GM18508 (cell line): ENCODE results near the gene TAAR9.
A peak's percentile ranks its signal among the peaks of the same experiment; 100 is the strongest.

ENCODE experiments used
- ATAC-seq: cut with Tn5 transposase; IDR thresholded peaks from one replicate; pipeline ENCODE4 v1.9.1; 2021; ENCODE audit warnings: moderate number of reproducible peaks; ENCODE audit not compliant: insufficient read depth, unreplicated experiment

Gene TAAR9, protein sequence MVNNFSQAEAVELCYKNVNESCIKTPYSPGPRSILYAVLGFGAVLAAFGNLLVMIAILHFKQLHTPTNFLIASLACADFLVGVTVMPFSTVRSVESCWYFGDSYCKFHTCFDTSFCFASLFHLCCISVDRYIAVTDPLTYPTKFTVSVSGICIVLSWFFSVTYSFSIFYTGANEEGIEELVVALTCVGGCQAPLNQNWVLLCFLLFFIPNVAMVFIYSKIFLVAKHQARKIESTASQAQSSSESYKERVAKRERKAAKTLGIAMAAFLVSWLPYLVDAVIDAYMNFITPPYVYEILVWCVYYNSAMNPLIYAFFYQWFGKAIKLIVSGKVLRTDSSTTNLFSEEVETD

DNA sequence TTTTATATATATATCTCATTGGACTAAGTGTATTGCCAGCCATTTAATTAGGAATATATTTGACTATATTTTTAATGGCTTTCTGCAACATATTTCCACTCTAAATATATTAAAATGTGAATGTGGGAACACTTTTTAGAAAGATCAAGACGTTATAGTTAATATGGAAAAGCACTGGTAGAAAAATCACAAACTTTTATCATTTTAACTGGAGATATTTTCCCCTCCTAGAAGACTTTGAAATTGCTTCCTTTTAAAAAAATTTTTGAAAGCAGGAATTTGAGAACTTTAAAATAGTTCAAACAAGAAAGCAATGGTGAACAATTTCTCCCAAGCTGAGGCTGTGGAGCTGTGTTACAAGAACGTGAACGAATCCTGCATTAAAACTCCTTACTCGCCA, at the start of gene TAAR9:
TAAR9 (plus strand) TSS at position 301 of the 400 bp plus-strand sequence; CDS start at position 314, 13 bp downstream.
- ATAC-seq, result no peak

DNA sequence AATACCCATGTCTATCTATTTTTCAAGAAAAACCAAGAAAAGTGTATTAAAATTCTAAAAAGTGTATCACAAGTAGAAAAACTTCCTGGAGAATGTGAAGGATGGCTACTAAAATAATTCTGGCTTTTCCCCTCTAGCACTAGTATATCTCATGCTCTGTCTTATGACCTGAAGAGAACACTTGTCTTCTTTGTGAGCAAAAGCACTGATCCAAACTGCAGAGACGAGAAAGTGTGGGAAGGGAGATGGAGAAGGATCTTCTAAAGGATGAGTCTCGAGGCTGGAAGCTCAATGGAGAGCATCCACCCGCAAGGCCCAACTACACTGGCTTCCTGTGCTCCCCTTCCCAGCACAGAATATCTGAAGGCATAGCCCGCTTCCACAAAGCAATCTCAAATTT, 48.7 kb upstream of the TAAR9 start:
- ATAC-seq, result no peak

DNA sequence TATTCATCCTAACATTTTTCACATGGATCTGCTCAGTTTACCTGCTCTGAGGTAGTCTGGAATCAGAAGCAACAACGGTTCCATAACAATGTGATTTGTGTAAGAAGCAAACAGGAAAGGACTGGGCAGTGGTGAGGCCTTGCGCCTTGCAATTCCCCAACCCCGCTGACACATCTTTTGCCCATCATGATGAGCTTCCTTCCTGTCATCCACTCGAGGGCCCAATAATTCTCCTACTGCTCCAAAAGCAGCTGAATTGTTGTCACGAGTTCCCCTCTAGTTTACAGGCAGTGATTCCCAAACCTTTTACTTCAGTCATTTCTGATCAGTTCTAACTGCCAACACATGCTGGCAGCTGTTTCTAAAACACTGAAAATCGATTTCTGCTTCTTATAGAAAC, 48.1 kb upstream of the TAAR9 start:
- ATAC-seq, result no peak

DNA sequence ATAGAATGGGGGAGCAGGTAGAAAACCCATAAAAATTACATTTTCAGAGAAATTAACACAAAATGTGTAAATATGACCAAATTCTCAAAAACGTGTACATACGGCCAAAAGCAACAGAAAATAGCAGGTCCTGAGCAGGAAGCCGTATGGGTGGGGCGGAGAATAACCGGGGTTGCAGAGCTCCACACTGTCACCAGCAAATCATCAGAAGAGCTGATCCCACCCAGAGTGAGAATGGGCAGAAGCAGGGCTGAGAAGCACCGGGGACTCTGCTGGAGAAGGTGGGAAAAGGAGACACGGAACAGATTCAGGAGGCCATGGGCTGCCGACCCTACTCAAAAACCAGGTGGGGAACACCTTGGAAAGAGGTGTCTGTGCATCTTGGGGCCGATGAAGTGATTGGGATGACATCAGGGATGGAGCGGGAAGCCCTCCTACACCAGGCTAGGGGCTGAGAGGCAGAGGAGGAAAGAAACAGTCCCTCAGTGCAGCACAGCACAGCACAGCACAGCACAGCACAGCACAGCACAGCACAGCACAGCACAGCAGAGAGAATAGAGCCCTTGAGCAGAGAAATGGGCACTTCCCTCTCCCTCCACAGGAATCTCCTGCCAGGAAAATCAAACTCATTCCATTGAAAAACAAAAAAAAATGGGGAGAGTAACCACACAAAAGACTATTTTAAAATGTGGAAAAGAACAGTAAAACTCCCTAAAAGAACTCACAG, 47.4 kb upstream of the TAAR9 start:
- peak; percentile 28 for ATAC-seq

DNA sequence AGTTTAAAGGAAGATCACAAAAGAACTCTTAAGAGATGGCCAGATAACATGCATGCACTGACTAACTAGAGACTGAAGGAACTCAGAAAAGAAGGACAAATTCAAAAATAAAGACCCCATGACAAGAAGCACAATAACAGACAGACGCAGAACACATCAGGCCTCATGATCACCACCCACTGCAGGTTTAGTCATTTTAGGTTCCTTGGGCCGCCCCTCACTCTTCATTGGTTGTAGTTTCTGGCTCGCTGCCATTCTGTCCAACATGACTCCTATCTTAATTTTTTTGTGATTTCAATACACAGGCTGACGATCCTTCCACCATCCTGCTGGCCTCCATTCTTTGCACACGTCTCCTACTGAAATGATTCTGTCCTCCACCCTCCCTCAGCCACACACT, 46.8 kb upstream of the TAAR9 start:
- ATAC-seq, result no peak

DNA sequence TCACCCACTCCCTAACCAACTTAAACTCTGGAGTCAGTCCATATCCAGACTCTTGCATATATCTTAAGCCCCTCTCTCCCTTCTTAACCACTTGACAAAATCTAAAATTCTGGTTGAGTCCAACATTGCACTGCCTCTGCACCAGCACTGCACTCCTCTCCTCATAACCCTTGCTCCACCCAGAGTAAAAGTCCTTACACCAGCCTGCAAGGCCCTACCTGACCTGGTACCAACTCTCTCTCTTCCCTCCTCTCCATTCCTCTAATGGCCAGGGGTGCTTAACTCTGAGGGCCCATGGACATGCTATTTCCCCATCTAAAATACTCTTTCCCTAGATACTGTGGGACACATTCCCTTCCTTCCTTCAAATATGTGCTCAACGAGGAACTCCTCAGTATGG, 46.2 kb upstream of the TAAR9 start:
- ATAC-seq, result no peak

DNA sequence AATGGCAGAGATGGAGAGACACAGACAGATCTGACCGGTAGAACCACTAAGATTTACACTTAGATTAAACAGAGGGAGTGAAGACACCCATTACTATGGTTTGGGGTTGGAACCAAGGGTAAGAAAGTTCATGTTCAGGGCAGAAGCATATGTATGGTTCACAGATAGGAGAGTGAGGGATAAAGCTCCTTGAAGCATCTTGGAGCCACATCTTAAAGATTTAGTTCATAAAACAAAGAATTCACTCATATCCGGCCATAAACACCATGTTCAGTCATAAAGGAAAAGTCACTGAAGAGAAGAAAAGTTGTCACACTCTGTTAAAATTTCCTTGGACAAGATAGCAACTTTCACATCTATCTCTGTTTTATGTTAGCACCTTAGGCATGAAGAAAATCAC, 43.1 kb upstream of the TAAR9 start:
- no peak for ATAC-seq

DNA sequence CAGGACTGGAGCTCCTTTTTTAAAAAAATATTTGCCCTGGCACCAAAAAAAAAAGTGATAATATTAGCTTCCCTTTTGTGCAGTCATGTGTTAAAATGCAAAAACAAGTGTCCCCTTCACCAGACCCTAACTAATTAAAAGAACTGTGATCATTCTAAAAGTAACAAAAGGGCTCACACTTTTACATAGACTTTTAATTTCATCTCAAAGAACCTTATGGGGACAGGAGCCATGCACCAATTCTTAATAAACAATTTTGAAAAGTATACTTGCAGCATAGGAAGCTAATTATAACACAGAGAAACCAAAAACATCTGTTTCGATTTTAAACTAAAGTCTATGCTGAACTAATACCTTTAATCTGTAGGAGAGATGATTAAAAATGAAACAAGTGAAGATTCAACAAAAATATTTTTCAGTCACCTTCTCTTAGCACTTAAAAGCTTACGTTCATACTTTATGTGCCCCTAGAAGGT, 42.4 kb upstream of the TAAR9 start:
- peak; percentile 33 for ATAC-seq

DNA sequence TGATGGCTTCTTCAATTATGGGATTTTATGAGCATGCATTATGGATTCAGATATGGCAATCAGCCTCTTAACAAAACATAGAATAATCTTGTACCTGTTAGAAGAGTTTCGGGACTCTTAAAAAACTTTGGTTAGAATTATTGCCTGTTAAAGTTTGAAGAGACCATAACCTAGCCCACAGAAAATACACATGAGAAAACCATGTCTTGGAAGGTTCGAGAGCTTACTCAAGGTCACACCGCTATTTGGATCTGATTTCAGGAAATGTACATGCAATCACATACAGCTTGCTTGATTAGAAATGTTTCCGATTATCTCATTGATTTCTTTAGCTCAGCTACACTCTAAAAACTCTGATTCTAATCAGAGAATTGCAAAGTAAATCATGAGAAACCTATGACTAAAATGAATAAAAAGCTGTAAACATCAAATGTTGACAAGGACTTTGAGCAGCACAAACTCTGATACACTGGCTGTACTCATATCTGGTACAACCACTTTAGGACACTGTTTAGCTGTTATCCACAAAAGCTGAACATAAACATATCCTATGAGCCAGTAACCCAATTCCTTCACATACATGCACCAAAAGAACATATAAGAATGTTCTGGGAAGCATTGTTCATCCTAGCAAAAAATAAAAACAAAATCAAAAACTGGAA, 41.4 kb upstream of the TAAR9 start:
- no peak for ATAC-seq

DNA sequence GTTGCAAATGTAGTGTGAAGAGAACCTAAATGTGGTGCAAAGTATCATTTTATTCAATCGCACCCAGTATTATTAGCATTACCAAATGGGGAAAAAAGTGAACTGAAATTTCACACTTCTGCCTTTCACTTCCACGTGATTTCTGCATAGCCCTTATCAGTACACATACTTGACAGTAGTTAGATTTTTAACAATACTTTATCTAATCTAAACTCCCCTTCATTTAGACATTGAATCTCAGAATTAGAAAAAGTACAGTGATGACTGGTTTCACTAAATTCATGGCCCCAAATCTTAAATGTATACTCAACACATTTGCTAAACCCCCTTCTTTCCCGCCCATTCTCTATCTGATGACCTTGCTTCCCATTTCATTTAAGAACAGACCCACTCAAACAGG, 39.4 kb upstream of the TAAR9 start:
- ATAC-seq, result peak; percentile 40

DNA sequence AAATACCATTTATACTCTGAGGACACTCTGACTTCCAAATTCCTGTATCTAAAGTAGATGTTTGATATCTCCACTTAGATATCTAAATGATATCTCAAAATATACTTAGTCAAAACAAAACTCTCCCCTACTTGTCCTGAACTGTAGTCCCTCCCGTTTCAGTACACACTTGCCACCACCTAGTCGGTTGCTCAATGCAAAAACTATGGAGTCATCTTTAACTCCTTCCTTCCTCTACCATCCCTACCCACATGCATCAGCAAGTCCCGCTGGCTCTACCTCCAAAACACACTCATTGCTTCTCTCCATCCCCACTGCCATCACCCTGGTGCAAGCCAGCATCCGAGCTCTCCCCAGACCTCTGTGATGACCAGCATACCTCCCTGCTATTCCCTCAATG, 38.3 kb upstream of the TAAR9 start:
- ATAC-seq, result no peak

DNA sequence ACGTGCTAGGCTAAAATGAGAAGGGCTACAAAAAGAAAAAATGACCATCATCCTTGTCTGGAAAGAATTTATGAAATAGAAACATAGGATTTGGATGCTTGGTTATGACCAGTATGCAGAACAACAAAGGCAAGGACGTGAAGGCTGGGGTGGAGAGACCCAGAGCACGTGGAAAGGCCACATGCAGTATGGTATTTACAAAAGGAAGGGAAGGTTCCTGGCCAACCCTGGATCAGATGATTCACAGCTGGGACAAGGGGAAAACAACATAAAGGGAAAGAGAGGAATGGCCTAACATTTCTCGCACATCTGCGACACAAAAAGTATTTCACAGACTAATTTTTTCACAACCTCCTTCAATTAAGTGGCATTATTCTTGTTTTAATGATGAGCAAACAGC, 33.3 kb upstream of the TAAR9 start:
- ATAC-seq, result no peak

DNA sequence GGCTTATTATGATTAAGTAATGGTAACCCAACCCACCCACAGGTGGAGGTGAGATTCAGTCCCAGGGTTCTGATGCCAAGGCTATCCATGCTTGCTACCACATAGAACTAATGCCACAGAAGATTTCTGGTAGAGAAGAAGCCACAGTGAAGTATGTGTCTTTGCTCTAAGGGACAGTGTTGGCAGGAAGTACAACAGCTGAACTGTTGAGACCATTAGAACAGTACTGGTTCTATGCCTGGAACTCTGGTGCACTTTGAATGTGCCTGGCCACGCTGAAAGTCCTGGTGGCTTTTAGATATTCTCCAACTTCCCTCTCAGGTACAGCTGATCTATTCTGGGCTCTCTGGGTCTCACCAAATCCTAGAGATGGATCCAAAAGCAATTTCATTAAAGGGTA, 32.9 kb upstream of the TAAR9 start:
- ATAC-seq, result no peak

DNA sequence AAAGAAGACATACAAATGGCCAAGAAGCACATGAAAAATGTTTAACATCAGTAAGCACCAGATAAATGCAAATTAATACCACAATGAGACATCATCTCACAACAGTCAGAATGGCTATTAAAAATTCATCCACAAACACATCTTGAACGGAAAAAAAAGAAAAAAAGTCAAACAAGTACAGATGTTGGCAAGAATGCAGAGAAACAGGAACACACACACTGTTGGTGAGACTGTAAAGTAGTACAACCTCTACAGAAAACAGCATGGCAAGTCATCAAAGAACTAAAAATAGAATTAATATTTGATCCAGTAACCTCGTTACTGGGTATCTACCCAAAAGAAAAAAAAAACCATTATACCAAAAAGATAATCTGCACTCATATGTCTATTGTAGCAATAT, 31.6 kb upstream of the TAAR9 start:
- no peak for ATAC-seq

DNA sequence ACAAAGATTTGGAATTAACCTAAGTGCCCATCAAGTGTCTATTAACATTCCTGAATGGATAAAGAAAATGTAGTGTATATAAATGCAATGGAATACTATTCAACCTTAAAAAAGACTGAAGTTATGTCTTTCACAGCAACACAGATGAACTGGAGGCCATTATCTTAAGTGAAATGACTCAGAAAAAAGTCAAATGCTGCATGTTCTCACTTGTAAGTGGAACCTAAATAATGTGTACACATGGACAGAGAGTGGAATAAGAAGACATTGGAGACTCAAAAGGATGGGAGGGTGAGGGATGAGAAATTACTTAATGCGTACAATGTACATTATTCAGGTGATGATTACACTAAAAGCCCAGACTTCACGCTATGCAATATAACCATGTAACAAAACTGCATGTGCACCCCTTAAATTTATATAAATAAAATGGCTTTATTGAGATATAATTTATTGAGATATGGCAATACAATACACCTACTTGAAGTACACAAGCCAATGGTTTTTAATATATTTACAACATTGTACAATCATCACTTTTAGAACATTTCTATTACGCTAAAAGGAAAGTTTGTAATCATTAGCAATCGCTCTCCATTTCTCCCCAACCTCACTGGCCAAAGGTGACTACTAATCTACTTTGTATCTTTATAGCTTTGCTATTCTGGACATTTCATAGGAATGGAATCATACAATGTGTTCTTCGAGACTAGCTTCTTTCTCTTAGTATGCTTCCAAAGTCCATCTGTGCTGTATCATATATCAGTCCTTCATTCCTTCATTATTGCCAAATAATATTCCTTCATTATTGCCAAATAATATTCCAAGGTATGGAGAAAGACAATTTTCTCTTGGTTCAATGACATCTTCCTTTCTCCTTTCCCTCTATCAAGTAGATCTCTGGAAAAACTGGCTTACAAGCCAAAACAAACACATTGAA, 30.9 kb upstream of the TAAR9 start:
- no peak for ATAC-seq

DNA sequence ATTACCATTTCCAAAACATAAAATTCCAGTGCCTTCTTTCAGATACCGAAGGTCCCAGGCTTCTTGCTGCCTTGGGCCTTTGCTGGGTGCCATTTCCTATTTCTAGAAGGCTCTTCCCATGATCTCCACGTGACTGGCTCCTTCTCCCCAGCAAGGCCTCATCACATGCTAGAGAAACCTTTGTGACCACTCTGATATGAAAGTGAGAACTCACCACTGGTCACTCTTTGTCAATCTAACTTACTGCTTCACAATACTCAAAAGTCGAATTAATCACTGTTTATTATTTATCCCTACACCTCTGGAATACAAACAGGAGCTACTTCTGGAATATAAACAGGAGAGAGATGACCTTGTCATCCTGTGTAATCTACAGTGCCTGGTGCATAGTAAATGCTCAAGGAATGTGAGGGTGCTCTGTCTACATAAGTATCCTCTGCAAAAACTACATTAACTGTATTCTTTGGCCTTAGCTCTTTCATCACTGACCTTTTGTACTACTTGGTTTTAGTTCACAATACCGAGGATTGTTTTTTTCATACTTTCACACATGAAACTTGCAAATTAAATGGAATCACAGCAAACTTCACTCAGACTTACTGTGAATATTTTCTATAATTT, 26.8 kb upstream of the TAAR9 start:
- no peak for ATAC-seq

DNA sequence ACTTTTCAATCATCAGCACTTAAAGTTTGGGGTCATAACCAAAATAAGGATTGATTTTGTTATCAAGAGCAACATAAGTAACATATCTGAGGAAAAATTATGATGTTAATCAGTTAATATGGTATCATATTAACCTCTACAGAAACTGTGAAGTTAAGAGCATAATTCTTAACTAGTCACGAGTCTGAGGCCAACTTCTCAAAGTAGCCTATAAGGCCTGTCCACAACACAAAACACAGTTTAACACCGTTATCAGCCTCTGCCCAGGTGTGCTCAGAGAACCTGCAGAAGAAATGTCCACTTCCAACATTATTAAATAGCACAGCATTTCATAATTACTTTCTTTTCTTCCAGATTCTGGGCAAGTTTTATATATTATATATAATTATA, 26.3 kb upstream of the TAAR9 start:
- no peak for ATAC-seq

DNA sequence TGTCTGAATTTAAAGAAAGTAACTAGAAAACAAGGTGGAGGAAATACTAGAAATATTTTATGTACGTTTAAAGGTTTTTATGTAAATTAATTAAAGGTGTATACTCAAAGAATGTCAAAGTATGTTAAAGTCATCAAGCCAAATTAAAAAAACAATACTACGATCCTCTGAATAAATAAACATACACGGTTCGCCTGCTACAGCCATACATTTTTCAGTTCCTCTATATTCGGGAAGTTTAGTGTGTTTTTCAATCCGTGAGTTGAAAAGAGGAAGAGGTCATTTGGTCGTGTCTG, 25.8 kb upstream of the TAAR9 start:
- ATAC-seq, result no peak

DNA sequence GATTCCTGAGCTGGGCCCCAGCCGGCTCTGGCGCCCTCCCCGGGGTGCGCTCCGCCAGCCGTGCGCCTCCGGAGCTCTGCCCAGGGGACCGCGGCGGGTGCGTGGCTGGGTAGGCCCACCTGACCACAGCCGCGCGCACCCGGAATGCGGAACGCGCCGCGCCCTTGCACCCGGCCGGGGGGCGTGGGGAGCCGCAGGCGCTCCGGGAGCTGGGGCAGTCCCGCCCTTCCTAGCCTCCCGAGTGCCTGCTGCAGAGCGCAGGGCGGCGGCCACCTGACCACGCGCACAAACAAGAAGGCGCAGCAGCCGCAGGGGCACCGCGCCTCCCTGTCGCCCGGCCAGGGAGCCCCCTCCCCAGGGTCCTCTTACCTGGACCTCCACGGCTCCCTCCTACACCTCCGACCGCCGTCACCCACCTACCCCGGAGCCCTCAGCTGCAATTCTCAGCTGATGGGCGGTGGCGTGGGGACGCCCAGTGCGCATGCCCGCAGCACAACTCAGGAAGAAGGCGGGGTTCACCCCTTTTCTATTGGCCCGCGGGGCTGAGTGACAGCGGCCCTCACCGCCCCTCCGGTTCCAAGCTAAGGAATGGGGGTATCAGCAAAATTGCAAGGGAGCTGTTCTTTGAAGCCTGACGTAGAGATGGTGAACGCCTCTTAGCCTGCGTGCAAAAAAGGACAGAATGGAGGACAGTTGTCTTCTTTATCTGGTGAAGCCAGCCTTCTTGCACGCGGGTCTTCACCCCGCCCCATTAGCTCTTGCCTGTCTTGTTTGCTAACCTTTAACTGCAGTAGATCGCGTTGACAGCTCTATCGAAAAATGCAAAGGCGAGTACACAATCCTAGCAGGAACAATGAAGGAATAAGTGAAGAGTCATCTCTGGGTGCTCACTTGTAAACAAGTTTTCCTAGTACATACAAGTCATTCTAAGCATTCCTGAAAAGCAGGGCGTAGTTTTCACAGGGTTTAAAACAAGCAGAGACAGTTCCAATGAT, 25.1 kb upstream of the TAAR9 start, which contains the start of gene STX7:
STX7 (minus strand) TSS at position 479 of the 995 bp plus-strand sequence. CDS start 9,586 bp downstream, outside the sequence.
- peak; percentile 82 for ATAC-seq
